Astrocyte of the cerebellum (primary cell): Measurements from ENCODE around the gene KCNAB1.
A peak's percentile ranks its signal among the peaks of the same experiment; 100 is the strongest.

Experiments
- DNase-seq: peaks from one replicate; pipeline ENCODE4 v3.0.0-alpha.2; 2011; ENCODE audit warnings: low read depth
- H3K4me3 ChIP-seq: 2 replicates; pipeline ENCODE4 v1.5.1; 2011; ENCODE audit warnings: mild to moderate bottlenecking, low read depth, low read length, moderate library complexity
- CTCF ChIP-seq: IDR thresholded peaks from 2 replicates; pipeline ENCODE4 v1.5.1; 2012; ENCODE audit warnings: low read length, low read depth, moderate library complexity, mild to moderate bottlenecking; ENCODE audit errors: missing control alignments
- in situ Hi-C: cut with HindIII; loops from 2 replicates; pipeline ENCODE4 v1.10.0; 2017; ENCODE audit warnings: low sequenced_read_pairs

The KCNAB1 gene

GRCh38 chr3:156539802-156540201 lies 419.4 kb downstream of the KCNAB1 start:
- DNase-seq: no peak

DNA sequence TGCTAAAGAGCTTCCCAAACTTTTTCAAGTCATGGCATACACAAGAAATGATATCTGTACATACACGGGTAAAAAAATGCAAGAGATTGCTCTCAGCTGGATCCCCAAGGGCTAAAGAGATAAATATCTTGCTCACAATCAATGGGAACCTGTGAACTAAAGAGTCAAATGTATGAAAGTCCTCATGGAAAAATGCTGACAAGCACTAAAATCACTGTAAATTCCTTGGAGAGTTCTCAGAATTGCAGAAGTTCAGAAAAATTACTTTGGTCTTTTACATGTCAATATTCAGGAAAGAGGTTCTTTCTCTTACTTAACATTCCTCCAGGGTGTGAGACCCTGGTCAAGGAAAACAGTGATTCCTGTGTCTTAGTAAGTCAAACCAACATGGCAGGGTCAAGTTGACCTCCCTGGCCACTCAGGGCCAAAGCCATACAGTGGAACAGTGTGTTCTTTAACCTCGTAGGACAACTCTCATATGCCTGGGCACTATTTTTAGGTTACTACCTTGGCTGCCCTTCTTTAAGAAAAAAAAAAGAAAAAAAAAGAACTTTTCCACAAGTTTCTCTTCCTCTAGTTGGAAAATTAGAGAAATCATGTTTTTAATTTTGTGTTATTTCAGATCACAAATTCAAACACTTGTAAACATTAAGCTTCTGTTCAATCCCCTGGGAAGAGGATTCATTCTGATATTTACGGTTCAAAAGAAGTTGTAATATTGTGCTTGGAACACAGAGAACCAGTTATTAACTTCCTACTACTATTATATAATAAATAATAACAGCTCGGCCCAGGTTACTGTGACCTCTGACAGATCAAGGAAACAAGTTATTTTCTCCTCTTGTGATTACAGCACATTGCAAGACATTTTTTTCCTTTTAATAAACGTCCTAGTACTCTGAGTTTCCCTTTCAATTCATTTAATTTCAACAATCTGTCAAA lies 422.0 kb downstream of the KCNAB1 start:
- no peak for TF ChIP-seq CTCF
- H3K4me3 ChIP-seq: no peak overlapping the region
- no peak for DNase-seq
- in situ Hi-C loops: loop anchor here (10.0 to 25.0 kb wide), 2 partner anchors 62 to 570 kb away; no protein-coding TSS in a partner anchor

More at GRCh38 chr3:156539802-156540201, 419.4 kb downstream of the KCNAB1 start:
- no peak overlapping the region for H3K4me3 ChIP-seq
- TF ChIP-seq CTCF: no peak
- in situ Hi-C loops: loop anchor here (10.0 to 25.0 kb wide), 2 partner anchors 65 to 572 kb away; no protein-coding TSS in a partner anchor

GRCh38 chr3:156543043-156543555 lies 422.7 kb downstream of the KCNAB1 start:
- no peak overlapping the region for H3K4me3 ChIP-seq
- no peak for DNase-seq
- no peak for TF ChIP-seq CTCF
- in situ Hi-C loops: loop anchor here (10.0 to 25.0 kb wide), 2 partner anchors 62 to 569 kb away; no protein-coding TSS in a partner anchor

DNA sequence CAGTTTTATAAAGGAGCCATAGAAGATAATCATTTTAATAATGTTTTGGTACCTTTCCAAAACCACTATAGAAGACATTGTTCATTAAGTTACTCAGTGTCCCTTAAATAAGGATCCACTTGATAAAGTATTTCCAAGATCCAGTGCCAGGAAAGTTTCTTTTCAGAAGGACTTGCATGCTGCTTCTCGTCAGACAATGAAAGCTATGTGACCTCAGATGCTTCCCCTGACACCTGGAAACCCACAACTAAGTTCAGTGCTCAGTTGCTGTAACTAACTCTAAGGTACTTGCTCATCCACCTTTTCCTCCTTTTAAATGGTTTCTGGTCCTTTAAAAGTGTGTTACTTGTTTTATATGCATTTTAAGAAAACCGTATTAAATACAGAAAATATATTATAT lies 427.3 kb downstream of the KCNAB1 start:
- DNase-seq: peak; percentile 29
- in situ Hi-C loops: loop anchor here (10.0 to 25.0 kb wide), 2 partner anchors 57 to 565 kb away; no protein-coding TSS in a partner anchor

DNA sequence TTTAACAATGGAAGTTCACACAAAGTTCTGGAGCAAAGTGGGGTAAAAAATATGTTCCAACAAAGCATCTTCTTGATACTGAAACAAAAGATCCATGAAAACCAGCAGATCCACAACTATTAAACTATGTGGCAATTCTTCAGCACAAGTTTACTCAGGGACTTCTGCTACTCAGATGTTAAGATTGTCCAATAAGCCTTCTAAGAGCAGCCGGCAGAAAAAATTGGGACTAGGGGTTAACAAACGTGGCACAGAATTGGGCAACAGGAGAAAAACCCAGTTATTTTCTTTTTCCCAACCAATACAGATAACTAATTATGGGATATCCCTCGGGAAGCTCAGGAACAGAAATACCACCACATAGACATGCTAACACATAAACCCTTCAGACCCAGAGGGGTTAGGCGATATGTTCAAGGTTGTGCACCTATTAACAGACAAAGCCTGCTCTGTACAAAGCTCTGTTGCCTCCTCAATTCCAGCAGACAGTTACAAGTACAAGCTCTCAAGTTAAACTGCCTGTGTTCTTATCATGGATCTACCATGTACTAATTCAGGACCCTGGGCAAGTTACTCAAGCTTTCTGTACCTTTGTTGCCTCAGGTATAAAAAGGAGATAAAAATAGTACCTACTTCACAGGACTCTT lies 427.8 kb downstream of the KCNAB1 start:
- H3K4me3 ChIP-seq: no peak overlapping the region
- in situ Hi-C loops: loop anchor here (10.0 to 25.0 kb wide), 2 partner anchors 57 to 564 kb away; no protein-coding TSS in a partner anchor
- no peak for TF ChIP-seq CTCF
- no peak for DNase-seq

More for the DNA sequence above, 427.3 kb downstream of the KCNAB1 start:
- H3K4me3 ChIP-seq: no peak overlapping the region
- TF ChIP-seq CTCF: no peak

DNA sequence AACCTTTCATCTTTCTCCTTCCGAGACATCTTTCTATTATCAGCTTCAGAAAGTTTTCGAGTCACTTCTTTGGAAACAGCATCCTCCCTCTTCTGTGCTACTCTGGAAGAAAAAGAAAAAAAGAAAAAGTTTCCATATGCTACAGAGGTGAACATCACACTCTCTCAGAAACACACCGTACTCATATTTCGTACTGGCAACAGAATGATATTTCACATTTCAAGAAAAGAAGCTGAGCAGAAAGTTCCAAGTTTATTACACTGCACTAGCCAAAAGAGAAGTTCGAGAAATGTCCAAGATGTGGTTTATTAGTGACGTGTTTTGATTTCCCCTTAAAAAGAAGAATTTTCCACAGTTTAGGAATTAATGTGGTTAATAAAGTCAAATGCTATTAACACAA lies 428.5 kb downstream of the KCNAB1 start:
- no peak overlapping the region for H3K4me3 ChIP-seq
- in situ Hi-C loops: loop anchor here (10.0 to 25.0 kb wide), 2 partner anchors 56 to 563 kb away; no protein-coding TSS in a partner anchor
- no peak for DNase-seq
- no peak for TF ChIP-seq CTCF
